Fibroblast of mammary gland (primary cell): ENCODE data around the gene SPATA31C1.
"Not testable (repeated sequence)": the region's sequence is repeated elsewhere in the genome, so short reads cannot be mapped to it uniquely, and the experiment has no call there.

Experiments used
- DNase-seq: peaks from one replicate; pipeline ENCODE4 v3.0.0-alpha.2; 2010; ENCODE audit warnings: low read depth
- H3K4me3 ChIP-seq: 2 replicates; pipeline ENCODE4 v1.5.1; 2011; ENCODE audit warnings: low read depth, mild to moderate bottlenecking, low read length, moderate library complexity; ENCODE audit not compliant: control insufficient read depth
- TF ChIP-seq, protein P1 (sequence below): conservative IDR thresholded peaks from 2 replicates; pipeline ENCODE4 v1.5.1; 2011; ENCODE audit warnings: low read depth, low read length, inconsistent platforms; ENCODE audit not compliant: control insufficient read depth, insufficient read depth

SPATA31C1 gene

DNA sequence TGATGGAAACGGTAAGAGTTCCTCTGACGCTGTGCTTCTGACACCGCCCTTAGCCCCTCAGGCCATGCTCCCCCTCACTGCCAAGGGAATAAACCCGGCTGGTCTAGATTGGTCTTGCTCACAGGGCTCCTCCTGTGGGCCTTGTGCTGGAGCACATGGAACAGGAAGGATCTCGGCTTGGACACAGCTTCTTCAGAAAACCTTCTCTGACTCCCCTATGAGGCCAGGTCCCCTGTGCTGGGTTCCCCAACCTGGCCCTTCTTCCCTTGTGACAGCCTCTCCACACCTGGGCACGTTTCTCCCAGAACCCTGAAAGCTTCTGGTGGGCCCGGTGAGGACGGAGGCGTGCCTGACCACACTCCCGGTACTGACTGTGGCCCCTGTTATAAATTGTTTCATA, 26.9 kb upstream of the SPATA31C1 start:
- TF ChIP-seq, protein P1, sequence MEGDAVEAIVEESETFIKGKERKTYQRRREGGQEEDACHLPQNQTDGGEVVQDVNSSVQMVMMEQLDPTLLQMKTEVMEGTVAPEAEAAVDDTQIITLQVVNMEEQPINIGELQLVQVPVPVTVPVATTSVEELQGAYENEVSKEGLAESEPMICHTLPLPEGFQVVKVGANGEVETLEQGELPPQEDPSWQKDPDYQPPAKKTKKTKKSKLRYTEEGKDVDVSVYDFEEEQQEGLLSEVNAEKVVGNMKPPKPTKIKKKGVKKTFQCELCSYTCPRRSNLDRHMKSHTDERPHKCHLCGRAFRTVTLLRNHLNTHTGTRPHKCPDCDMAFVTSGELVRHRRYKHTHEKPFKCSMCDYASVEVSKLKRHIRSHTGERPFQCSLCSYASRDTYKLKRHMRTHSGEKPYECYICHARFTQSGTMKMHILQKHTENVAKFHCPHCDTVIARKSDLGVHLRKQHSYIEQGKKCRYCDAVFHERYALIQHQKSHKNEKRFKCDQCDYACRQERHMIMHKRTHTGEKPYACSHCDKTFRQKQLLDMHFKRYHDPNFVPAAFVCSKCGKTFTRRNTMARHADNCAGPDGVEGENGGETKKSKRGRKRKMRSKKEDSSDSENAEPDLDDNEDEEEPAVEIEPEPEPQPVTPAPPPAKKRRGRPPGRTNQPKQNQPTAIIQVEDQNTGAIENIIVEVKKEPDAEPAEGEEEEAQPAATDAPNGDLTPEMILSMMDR = no peak
- DNase-seq = no peak
- H3K4me3 ChIP-seq = no peak overlapping the region

DNA sequence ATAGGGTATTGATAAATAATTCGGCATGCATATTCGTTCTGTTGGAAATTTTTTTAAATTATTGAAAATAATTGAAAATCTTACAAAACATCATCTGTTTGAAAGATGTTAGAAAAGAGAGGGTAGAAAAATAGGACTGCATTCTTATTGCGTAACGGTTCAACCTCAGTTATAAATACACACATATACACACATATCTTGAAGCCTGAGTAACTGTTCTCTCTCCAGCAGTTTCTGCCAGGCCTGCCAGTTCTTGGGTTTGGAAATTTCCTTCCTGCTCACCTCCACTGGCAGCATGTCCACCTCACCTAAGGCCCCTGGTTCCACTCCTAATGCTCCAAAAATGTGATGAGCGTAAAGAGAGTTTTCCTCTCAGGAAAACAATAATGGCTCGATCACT, 26.0 kb upstream of the SPATA31C1 start:
- no peak overlapping the region for H3K4me3 ChIP-seq
- TF ChIP-seq, protein P1 = no peak
- peak; percentile 44 for DNase-seq

DNA sequence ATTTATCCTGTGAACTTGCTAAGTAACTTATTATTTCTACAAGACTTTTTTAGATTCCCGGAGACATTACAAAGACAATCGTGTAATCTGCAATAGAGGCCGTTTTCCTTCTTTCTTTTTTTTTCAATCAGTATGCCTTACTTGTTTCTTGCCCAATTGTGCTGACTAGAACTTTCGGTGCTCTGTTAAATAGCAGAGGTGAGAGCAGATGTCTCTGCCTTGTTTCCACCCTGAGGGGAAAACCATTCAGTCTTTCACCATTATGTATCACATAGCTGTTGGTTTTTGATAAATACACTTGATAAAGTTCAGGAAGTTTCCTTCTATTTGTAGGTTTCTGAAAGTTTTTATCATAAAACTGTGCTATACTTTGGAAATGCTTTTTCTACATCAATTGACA, 24.8 kb upstream of the SPATA31C1 start:
- H3K4me3 ChIP-seq = no peak overlapping the region
- no peak for DNase-seq
- TF ChIP-seq, protein P1 = no peak

DNA sequence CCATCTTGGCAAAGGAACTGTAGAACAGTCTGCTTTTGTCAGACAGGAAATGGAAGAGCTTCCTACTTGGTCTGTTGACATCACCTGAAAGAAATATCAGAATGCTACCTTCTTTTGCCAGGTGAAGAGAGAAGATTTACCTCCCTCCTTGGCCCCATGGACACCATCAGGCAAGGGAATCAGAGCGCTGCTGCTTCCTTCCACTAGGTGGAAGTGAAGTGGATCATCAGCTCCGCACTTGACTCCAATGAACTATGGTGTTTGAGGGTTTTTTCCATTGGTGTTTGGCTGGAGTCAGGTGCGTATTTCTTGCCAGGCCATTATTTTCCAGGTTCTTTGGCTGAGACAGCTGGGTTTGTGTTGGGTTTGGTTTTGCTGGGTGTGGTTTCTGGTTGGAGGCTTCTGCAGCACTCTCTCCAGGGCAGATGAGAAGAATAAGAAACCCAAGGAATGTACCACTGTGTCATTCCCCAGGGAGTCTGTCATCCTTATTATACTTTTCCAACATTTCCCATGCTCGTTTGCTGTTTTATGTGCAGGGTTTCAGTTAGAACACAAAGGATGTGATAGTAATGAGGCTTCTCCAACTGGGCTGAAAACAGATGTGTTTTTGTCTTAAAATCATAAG, 22.6 kb upstream of the SPATA31C1 start:
- TF ChIP-seq, protein P1 = peak; percentile 11
- no peak overlapping the region for H3K4me3 ChIP-seq
- DNase-seq = no peak

DNA sequence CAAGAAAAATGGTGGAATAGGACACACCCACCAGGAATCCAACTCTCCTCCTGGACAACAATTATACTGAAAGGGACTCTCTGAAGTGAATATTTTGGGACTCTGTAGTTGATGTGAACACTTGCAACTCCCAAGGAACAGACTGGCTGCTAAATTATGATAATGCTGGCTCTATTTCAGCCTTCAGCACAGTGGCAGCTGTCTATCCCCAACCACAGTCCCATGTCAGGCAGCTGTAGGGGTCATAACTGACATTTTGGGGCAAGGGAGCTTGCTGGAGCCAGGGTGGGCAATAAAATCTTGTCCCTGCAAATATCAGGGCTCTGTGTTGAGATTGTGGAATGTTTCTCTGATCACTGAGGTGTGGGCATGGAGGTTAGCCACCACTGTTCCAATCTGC, 20.9 kb upstream of the SPATA31C1 start:
- TF ChIP-seq, protein P1 = no peak
- DNase-seq = no peak
- H3K4me3 ChIP-seq = no peak overlapping the region

DNA sequence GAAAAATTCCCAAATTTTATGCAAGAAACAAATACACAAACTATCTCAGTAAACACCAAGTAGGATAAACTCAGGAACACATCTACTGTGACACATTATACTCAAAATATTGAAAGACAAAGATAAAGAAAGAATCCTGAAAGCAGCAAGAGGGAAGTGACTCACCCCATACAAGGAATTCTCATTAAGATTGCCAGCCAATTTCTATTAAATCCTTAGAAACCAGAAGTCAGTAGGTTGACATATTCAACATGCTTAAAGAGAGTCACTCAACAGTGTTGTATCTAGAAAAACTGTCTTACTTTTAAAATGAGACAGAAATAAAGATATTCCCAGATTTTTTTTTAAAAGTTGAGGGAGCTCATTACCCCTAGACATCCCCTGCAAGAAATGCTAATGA, 19.6 kb upstream of the SPATA31C1 start:
- TF ChIP-seq, protein P1 = no peak
- H3K4me3 ChIP-seq = no peak overlapping the region
- peak; percentile 40 for DNase-seq

DNA sequence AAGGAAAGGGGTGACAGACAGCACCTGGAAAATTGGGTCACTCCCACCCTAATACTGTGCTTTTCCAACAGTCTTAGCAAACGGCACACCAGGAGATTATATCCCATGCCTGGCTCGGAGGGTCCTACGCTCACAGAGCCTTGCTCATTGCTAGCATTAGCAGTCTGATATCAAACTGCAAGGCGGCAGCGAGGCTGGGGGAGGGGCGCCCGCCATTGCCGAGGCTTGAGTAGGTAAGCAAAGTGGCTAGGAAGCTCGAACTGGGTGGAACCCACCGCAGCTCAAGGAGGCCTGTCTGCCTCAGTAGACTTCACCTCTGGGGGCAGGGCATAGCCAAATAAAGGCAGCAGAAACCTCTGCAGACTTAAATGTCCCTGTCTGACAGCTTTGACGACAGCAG, 15.4 kb upstream of the SPATA31C1 start:
- DNase-seq, H3K4me3 ChIP-seq: not testable (repeated sequence)
